ENCODE data around the gene C14orf180.

DNA sequence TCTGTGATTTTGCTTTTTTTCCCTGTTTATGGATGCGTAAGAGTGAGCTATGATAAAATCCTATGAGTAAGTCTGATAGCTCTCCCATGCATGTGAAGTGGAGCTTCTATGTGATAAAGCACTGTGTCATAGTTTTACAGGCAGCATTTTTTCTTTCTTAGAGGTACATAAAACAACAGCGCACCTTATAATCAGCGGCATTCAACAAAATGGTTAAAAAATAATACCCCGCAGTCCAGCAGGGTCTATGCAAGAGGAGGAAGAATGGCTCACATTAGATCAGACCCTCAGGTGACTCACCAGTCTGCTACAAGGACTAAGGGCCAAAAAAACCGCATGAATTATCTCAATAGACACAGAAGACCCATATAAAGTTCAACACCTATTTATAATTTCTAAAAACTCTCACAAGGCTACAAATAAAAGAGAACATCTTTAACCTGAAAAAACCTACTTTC lies 58.0 kb downstream of the C14orf180 start:
- no peak for TF ChIP-seq POLR2AphosphoS5 (IDR thresholded peaks at IDR 0.05; ENCODE audit: low read depth, low read length)
- no peak for TF ChIP-seq POLR2A (IDR thresholded peaks at IDR 0.05; ENCODE audit: low read depth, low read length)
- no peak for TF ChIP-seq TAF1 (IDR thresholded peaks at IDR 0.05; ENCODE audit: low read depth, low read length)
- TF ChIP-seq SPI1 (IDR thresholded peaks at IDR 0.05; ENCODE audit: low read depth, low read length), result no peak
- no peak for TF ChIP-seq PAX5 (IDR thresholded peaks at IDR 0.05; ENCODE audit: insufficient read depth, low read length, severe bottlenecking)
